K562 (cell line): ENCODE results near the gene CXCL9. TPM values are rescaled to one million over a fixed set of nuclear protein-coding genes. Genes with fewer than 3 reads are reported as not detected.

Experiments
- CREBBP ChIP-seq: IDR thresholded peaks from one replicate; pipeline ENCODE4 v1.6.1; 2012; ENCODE audit warnings: low read depth, mild to moderate bottlenecking, control low read depth, inconsistent platforms, low read length
- POLR2AphosphoS2 ChIP-seq: IDR thresholded peaks from 2 replicates; pipeline ENCODE4 v1.6.1; 2012; ENCODE audit warnings: low read length, improper control_type of control experiment
- ZBTB1 ChIP-seq: sonication (generic); formaldehyde crosslinking; IDR thresholded peaks from 2 replicates; pipeline ENCODE4 v1.8.1; 2023; ENCODE audit warnings: missing genetic modification reagents, low read depth, mild to moderate bottlenecking, borderline replicate concordance
- polyA plus RNA-seq, 8 experiments: library from polyadenylated mRNA; depleted of rRNA in 4 of 8; stranded (reverse) in 5 of 8; unstranded in 3 of 8; fragments of >200 nt; fragmentation: Nextera tagmentation in 2 of 8; fragmentation: Illumina TruSeq in 1 of 8; extraction: Ambion mirVana in 2 of 8; extraction: Trizol in 1 of 8; gene quantifications; 2 replicates each; pipeline versions ENCODE4 v1.2.1 to v1.2.3, GENCODE V29; 2011 to 2014; ENCODE audit warnings: inconsistent platforms in 1 of 8, missing spikeins in 1 of 8
- total RNA-seq, 7 experiments: library from RNA; depleted of rRNA in 6 of 7; stranded (reverse); fragments of >200 nt in 6 of 7; fragmentation: Illumina TruSeq in 2 of 7; extraction: Trizol in 2 of 7; gene quantifications; 2 replicates each; pipeline versions ENCODE4 v1.2.1 to v1.2.3, GENCODE V29; 2011 to 2021; ENCODE audit warnings: low replicate concordance in 1 of 7
- TF ChIP-seq, protein P1 (sequence below): fragments of 450-650 bp; formaldehyde crosslinking; IDR thresholded peaks from 2 replicates; pipeline ENCODE4 v1.4.0; 2020; ENCODE audit warnings: mild to moderate bottlenecking
- TF ChIP-seq, protein P2 (sequence below), 2 experiments: fragments of 450-650 bp; IDR thresholded peaks; 2 replicates each; pipeline ENCODE4 v1.6.1; 2016; ENCODE audit warnings: mild to moderate bottlenecking in 2 of 2, borderline replicate concordance in 1 of 2, low read depth in 1 of 2, moderate library complexity in 1 of 2
- TF ChIP-seq, protein P3 (sequence below), 2 experiments: fragments of 250-450 bp in 1 of 2; fragments of 450-650 bp in 1 of 2; sonication (Bioruptor Pico) in 1 of 2; IDR thresholded peaks; 2 replicates each; pipeline versions ENCODE4 v1.6.1 to v1.8.0; 2016 to 2021; ENCODE audit warnings: mild to moderate bottlenecking in 2 of 2, moderate library complexity in 2 of 2, missing compliant biosample characterization in 1 of 2, missing genetic modification characterization in 1 of 2
- TF ChIP-seq, protein P4 (sequence below): fragments of 200-400 bp; formaldehyde crosslinking; IDR thresholded peaks from 2 replicates; pipeline ENCODE4 v1.6.1; 2017; ENCODE audit warnings: mild to moderate bottlenecking, low read depth, low read length, moderate library complexity
- TF ChIP-seq, protein P5 (sequence below): sonication (generic); formaldehyde crosslinking; IDR thresholded peaks from 2 replicates; pipeline ENCODE4 v1.8.0; 2023; ENCODE audit warnings: missing genetic modification reagents, mild to moderate bottlenecking, borderline replicate concordance

The CXCL9 gene
- total and polyA plus RNA-seq, 9 of the 15 experiments (the other 6 are each of a cell fraction or from before 2014, with no cell fraction given) = not detected

DNA sequence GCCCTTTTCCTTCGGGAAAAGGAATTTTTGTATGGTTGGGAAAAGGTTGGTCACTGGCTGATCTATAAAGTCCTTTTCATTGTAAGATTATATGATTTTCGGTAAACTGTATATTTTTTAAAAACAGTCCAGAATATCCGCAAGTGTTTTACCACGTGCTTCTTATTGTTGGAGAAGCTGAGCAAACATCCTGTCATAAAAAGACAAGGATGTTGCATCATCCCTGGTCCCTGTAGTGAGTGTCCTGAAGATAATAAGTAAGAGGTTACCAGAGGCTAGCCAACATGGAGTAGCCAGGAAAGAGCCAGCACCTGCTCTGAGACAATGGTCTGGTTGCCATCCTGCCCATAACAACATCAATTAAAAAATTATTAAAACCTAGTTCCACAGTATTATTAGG, 5.1 kb downstream of the CXCL9 start (continued):
- TF ChIP-seq, protein P1, sequence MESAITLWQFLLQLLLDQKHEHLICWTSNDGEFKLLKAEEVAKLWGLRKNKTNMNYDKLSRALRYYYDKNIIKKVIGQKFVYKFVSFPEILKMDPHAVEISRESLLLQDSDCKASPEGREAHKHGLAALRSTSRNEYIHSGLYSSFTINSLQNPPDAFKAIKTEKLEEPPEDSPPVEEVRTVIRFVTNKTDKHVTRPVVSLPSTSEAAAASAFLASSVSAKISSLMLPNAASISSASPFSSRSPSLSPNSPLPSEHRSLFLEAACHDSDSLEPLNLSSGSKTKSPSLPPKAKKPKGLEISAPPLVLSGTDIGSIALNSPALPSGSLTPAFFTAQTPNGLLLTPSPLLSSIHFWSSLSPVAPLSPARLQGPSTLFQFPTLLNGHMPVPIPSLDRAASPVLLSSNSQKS = no peak
- no peak for TF ChIP-seq ZBTB1 (CRISPR knock-in tag)
- TF ChIP-seq CREBBP = no peak
- TF ChIP-seq, protein P2, sequence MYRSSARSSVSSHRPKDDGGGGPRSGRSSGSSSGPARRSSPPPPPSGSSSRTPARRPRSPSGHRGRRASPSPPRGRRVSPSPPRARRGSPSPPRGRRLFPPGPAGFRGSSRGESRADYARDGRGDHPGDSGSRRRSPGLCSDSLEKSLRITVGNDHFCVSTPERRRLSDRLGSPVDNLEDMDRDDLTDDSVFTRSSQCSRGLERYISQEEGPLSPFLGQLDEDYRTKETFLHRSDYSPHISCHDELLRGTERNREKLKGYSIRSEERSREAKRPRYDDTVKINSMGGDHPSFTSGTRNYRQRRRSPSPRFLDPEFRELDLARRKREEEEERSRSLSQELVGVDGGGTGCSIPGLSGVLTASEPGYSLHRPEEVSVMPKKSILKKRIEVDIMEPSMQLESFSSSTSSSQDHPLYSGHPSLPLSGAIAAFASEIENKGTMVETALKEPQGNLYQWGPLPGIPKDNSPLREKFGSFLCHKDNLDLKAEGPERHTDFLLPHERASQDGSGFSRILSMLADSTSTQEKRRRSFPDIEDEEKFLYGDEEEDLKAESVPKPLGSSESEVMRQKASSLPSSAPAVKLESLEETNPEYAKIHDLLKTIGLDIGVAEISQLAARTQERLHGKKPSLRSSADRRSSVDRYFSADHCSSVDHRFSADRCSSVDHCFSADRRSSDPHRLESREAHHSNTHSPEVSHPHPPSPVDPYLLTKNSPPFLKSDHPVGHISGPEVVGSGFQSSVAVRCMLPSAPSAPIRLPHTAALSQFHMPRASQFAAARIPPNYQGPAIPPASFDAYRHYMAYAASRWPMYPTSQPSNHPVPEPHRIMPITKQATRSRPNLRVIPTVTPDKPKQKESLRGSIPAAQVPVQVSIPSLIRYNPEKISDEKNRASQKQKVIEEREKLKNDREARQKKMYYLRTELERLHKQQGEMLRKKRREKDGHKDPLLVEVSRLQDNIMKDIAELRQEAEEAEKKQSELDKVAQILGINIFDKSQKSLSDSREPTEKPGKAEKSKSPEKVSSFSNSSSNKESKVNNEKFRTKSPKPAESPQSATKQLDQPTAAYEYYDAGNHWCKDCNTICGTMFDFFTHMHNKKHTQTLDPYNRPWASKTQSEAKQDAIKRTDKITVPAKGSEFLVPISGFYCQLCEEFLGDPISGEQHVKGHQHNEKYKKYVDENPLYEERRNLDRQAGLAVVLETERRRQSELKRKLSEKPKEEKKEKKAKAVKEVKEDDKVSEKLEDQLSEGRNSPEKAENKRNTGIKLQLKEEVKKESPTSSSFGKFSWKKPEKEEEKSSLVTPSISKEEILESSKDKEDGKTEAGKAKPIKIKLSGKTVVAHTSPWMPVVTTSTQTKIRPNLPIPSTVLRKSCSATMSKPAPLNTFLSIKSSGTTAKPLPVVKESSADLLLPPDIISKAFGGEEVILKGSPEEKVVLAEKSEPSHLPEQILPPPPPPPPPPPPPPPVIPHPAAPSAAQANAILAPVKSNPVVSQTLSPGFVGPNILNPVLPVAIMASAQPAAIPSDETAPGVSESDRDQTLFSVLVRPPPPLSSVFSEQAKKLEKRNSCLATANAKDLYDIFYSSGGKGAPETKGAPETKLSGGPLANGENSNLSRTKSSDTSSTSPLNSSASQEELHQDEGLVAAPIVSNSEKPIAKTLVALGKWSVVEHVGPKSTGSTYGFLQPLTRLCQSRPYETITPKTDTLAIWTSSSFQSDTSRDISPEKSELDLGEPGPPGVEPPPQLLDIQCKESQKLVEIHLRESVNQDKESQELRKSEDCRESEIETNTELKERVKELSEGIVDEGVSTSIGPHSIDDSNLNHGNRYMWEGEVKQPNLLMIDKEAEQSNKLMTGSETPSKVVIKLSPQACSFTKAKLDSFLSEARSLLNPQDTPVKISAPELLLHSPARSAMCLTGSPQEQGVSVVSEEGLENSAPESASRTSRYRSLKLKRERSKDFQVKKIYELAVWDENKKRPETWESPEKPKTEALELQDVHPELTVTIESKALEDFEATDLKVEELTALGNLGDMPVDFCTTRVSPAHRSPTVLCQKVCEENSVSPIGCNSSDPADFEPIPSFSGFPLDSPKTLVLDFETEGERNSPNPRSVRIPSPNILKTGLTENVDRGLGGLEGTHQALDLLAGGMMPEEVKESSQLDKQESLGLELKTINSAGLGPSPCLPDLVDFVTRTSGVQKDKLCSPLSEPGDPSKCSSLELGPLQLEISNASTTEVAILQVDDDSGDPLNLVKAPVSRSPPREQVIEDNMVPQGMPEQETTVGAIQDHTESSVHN (IDR thresholded peaks at IDR 0.05; ENCODE audit: borderline replicate concordance in 1 of 2, low read depth in 1 of 2) = no peak
- TF ChIP-seq, protein P3, sequence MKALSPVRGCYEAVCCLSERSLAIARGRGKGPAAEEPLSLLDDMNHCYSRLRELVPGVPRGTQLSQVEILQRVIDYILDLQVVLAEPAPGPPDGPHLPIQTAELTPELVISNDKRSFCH (CRISPR knock-in tag; IDR thresholded peaks at IDR 0.05) = no peak
- TF ChIP-seq, protein P3 (tag; IDR thresholded peaks at IDR 0.05) = no peak
- TF ChIP-seq POLR2AphosphoS2 = no peak
- TF ChIP-seq, protein P4, sequence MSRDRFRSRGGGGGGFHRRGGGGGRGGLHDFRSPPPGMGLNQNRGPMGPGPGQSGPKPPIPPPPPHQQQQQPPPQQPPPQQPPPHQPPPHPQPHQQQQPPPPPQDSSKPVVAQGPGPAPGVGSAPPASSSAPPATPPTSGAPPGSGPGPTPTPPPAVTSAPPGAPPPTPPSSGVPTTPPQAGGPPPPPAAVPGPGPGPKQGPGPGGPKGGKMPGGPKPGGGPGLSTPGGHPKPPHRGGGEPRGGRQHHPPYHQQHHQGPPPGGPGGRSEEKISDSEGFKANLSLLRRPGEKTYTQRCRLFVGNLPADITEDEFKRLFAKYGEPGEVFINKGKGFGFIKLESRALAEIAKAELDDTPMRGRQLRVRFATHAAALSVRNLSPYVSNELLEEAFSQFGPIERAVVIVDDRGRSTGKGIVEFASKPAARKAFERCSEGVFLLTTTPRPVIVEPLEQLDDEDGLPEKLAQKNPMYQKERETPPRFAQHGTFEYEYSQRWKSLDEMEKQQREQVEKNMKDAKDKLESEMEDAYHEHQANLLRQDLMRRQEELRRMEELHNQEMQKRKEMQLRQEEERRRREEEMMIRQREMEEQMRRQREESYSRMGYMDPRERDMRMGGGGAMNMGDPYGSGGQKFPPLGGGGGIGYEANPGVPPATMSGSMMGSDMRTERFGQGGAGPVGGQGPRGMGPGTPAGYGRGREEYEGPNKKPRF = no peak
- TF ChIP-seq, protein P5, sequence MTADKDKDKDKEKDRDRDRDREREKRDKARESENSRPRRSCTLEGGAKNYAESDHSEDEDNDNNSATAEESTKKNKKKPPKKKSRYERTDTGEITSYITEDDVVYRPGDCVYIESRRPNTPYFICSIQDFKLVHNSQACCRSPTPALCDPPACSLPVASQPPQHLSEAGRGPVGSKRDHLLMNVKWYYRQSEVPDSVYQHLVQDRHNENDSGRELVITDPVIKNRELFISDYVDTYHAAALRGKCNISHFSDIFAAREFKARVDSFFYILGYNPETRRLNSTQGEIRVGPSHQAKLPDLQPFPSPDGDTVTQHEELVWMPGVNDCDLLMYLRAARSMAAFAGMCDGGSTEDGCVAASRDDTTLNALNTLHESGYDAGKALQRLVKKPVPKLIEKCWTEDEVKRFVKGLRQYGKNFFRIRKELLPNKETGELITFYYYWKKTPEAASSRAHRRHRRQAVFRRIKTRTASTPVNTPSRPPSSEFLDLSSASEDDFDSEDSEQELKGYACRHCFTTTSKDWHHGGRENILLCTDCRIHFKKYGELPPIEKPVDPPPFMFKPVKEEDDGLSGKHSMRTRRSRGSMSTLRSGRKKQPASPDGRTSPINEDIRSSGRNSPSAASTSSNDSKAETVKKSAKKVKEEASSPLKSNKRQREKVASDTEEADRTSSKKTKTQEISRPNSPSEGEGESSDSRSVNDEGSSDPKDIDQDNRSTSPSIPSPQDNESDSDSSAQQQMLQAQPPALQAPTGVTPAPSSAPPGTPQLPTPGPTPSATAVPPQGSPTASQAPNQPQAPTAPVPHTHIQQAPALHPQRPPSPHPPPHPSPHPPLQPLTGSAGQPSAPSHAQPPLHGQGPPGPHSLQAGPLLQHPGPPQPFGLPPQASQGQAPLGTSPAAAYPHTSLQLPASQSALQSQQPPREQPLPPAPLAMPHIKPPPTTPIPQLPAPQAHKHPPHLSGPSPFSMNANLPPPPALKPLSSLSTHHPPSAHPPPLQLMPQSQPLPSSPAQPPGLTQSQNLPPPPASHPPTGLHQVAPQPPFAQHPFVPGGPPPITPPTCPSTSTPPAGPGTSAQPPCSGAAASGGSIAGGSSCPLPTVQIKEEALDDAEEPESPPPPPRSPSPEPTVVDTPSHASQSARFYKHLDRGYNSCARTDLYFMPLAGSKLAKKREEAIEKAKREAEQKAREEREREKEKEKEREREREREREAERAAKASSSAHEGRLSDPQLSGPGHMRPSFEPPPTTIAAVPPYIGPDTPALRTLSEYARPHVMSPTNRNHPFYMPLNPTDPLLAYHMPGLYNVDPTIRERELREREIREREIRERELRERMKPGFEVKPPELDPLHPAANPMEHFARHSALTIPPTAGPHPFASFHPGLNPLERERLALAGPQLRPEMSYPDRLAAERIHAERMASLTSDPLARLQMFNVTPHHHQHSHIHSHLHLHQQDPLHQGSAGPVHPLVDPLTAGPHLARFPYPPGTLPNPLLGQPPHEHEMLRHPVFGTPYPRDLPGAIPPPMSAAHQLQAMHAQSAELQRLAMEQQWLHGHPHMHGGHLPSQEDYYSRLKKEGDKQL (CRISPR knock-in tag) = no peak
